HepG2 (cell line): ENCODE data around the gene SCYL1. TPM values are rescaled to one million over a fixed set of nuclear protein-coding genes. Genes with fewer than 3 reads are reported as not detected.

Experiments
- CENPT ChIP-seq: sonication (generic); formaldehyde crosslinking; IDR thresholded peaks from 2 replicates; pipeline ENCODE4 v1.8.0; 2022; ENCODE audit warnings: low read depth, mild to moderate bottlenecking, moderate library complexity, missing genetic modification reagents
- FIP1L1 ChIP-seq: fragments of 200-400 bp; formaldehyde crosslinking; IDR thresholded peaks from 2 replicates; pipeline ENCODE4 v1.6.1; 2018; ENCODE audit warnings: low read depth, mild to moderate bottlenecking, low read length, moderate library complexity, borderline replicate concordance; ENCODE audit not compliant: insufficient read depth
- FLYWCH1 ChIP-seq: sonication (generic); formaldehyde crosslinking; IDR thresholded peaks from 2 replicates; pipeline ENCODE4 v1.8.1; 2023; ENCODE audit warnings: mild to moderate bottlenecking, missing genetic modification reagents
- FOSL2 ChIP-seq: sonication (generic); formaldehyde crosslinking; IDR thresholded peaks from 2 replicates; pipeline ENCODE4 v1.4.0; 2020; ENCODE audit warnings: missing genetic modification reagents
- HDAC2 ChIP-seq: sonication (generic); formaldehyde crosslinking; IDR thresholded peaks from 2 replicates; pipeline ENCODE4 v1.4.0; 2020; ENCODE audit warnings: missing genetic modification reagents
- HMGXB3 ChIP-seq: sonication (generic); formaldehyde crosslinking; IDR thresholded peaks from 2 replicates; pipeline ENCODE4 v1.4.0; 2020; ENCODE audit warnings: missing genetic modification reagents, borderline replicate concordance
- HNF4G ChIP-seq, 2 experiments: sonication (generic) in 1 of 2; formaldehyde crosslinking in 1 of 2; IDR thresholded peaks; 2 replicates each; pipeline versions ENCODE4 v1.4.0 to v1.6.1; 2011 to 2020; ENCODE audit warnings: borderline replicate concordance in 2 of 2, low read depth in 2 of 2, mild to moderate bottlenecking in 2 of 2, low read length in 1 of 2, missing genetic modification reagents in 1 of 2, moderate library complexity in 1 of 2
- MED1 ChIP-seq: sonication (generic); formaldehyde crosslinking; IDR thresholded peaks from 2 replicates; pipeline ENCODE4 v1.4.0; 2020; ENCODE audit warnings: missing genetic modification reagents
- MXD3 ChIP-seq: IDR thresholded peaks from 2 replicates; pipeline ENCODE4 v1.6.1; 2016; ENCODE audit warnings: mild to moderate bottlenecking, missing biosample characterization, missing genetic modification reagents
- SIX1 ChIP-seq: sonication (generic); formaldehyde crosslinking; IDR thresholded peaks from 2 replicates; pipeline ENCODE4 v1.4.0; 2020; ENCODE audit warnings: missing genetic modification reagents, borderline replicate concordance
- SP1 ChIP-seq, 2 experiments: fragments of 450-650 bp in 1 of 2; sonication (generic) in 1 of 2; formaldehyde crosslinking in 1 of 2; IDR thresholded peaks; 2 replicates each; pipeline versions ENCODE4 v1.4.0 to v1.6.1; 2016 to 2020; ENCODE audit warnings: missing genetic modification reagents in 1 of 2
- ZGPAT ChIP-seq: IDR thresholded peaks from 2 replicates; pipeline ENCODE4 v1.6.1; 2016; ENCODE audit warnings: mild to moderate bottlenecking
- ZMAT3 ChIP-seq: sonication (generic); formaldehyde crosslinking; conservative IDR thresholded peaks from 2 replicates; pipeline ENCODE4 v1.7.0; 2021; ENCODE audit warnings: missing genetic modification reagents
- ZNF232 ChIP-seq: sonication (generic); formaldehyde crosslinking; IDR thresholded peaks from 2 replicates; pipeline ENCODE4 v1.4.0; 2020; ENCODE audit warnings: missing genetic modification reagents, borderline replicate concordance
- ZNF567 ChIP-seq: sonication (generic); formaldehyde crosslinking; IDR thresholded peaks from 2 replicates; pipeline ENCODE4 v1.8.1; 2023; ENCODE audit warnings: mild to moderate bottlenecking, missing genetic modification reagents, borderline replicate concordance
- ZNF766 ChIP-seq: sonication (generic); formaldehyde crosslinking; IDR thresholded peaks from 2 replicates; pipeline ENCODE4 v1.5.0; 2020; ENCODE audit warnings: missing genetic modification reagents, borderline replicate concordance
- ZSCAN31 ChIP-seq: sonication (generic); formaldehyde crosslinking; IDR thresholded peaks from 2 replicates; pipeline ENCODE4 v1.5.0; 2020; ENCODE audit warnings: low read depth, mild to moderate bottlenecking, missing genetic modification reagents
- polyA plus RNA-seq, 8 experiments: library from polyadenylated mRNA; depleted of rRNA in 3 of 8; stranded (reverse) in 7 of 8; unstranded in 1 of 8; fragments of >200 nt; fragmentation: Illumina TruSeq in 4 of 8; extraction: Trizol in 4 of 8; gene quantifications; 2 replicates each; pipeline versions ENCODE4 v1.2.1 to v1.2.3, GENCODE V29; 2011 to 2016; ENCODE audit warnings: low read depth in 4 of 8, missing spikeins in 1 of 8, mixed read lengths in 1 of 8; ENCODE audit not compliant: insufficient read depth in 1 of 8
- total RNA-seq, 5 experiments: library from RNA; depleted of rRNA; stranded (reverse); fragments of >200 nt; fragmentation: Illumina TruSeq; extraction: Trizol; gene quantifications; 2 replicates each; pipeline ENCODE4 v1.2.3, GENCODE V29; 2016; ENCODE audit warnings: low read depth in 1 of 5
- TF ChIP-seq, protein P1 (sequence below): sonication (generic); formaldehyde crosslinking; IDR thresholded peaks from 2 replicates; pipeline ENCODE4 v1.8.1; 2023; ENCODE audit warnings: mild to moderate bottlenecking, missing genetic modification reagents
- TF ChIP-seq, protein P2 (sequence below): sonication (generic); formaldehyde crosslinking; IDR thresholded peaks from 2 replicates; pipeline ENCODE4 v1.4.0; 2020; ENCODE audit warnings: missing genetic modification reagents, mild to moderate bottlenecking, borderline replicate concordance

Gene SCYL1
- total and polyA plus RNA-seq, 2 of the 13 experiments (the other 11 are each of a cell fraction or from before 2014, with no cell fraction given) = 65.9 to 103 TPM

DNA sequence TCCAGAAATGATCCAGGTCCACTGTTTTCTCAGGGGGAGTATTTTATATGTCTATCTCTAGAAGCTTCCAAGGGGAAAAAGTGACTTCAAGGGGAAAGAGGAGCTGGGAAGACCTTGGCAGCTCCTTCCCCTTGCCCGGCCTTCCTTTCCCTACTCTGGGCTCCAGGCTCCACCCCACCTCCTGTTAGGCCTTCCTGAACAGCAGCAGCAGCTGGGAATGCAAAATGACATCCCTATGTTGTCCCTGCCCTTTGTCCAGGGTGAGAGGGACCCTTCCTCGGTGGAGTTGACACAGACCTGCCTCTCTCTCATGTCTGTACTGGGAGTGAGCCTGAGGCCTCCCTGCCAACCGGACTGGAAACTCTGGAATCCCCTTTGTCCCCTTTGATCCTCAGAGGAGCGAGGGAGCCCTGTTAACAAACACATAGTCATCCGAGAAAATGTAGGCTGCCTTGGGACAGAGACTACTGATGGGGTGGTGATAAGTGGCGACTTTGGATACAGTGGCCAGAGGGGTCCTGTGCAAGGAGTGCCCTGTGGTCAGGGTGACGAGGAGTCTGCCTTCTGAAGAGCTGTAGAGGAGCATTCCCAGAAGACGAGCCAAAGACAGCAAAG lies 35.1 kb upstream of the SCYL1 start (continued):
- TF ChIP-seq HMGXB3 = no peak
- TF ChIP-seq ZSCAN31 (CRISPR knock-in tag) = 0 out of 2 replicates have a peak, but pooled peaks have one; percentile 20
- TF ChIP-seq FLYWCH1 = no peak
- no peak for TF ChIP-seq SP1 (IDR thresholded peaks at IDR 0.05)
- 0 out of 2 replicates have a peak, but pooled peaks have one; percentile 9 for TF ChIP-seq SP1 (CRISPR knock-in tag; IDR thresholded peaks at IDR 0.05)
- TF ChIP-seq, protein P1, sequence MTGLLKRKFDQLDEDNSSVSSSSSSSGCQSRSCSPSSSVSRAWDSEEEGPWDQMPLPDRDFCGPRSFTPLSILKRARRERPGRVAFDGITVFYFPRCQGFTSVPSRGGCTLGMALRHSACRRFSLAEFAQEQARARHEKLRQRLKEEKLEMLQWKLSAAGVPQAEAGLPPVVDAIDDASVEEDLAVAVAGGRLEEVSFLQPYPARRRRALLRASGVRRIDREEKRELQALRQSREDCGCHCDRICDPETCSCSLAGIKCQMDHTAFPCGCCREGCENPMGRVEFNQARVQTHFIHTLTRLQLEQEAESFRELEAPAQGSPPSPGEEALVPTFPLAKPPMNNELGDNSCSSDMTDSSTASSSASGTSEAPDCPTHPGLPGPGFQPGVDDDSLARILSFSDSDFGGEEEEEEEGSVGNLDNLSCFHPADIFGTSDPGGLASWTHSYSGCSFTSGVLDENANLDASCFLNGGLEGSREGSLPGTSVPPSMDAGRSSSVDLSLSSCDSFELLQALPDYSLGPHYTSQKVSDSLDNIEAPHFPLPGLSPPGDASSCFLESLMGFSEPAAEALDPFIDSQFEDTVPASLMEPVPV (CRISPR knock-in tag) = no peak
- TF ChIP-seq MXD3 (CRISPR knock-in tag) = no peak
- peak; percentile 57 for TF ChIP-seq FOSL2 (CRISPR knock-in tag)
- no peak for TF ChIP-seq CENPT (CRISPR knock-in tag)
- peak; percentile 49; the same call in 1 of the 2 replicates for TF ChIP-seq MED1
- TF ChIP-seq, protein P2, sequence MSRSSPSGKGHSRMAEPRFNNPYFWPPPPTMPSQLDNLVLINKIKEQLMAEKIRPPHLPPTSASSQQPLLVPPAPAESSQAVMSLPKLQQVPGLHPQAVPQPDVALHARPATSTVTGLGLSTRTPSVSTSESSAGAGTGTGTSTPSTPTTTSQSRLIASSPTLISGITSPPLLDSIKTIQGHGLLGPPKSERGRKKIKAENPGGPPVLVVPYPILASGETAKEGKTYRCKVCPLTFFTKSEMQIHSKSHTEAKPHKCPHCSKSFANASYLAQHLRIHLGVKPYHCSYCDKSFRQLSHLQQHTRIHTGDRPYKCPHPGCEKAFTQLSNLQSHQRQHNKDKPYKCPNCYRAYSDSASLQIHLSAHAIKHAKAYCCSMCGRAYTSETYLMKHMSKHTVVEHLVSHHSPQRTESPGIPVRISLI (CRISPR knock-in tag) = peak; percentile 25; the same call in 1 of the 2 replicates
- TF ChIP-seq SIX1 (CRISPR knock-in tag) = no peak
- no peak for TF ChIP-seq ZNF232 (CRISPR knock-in tag)
- TF ChIP-seq ZGPAT = no peak
- peak; percentile 31; the same call in 1 of the 2 replicates for TF ChIP-seq HDAC2 (CRISPR knock-in tag)
- TF ChIP-seq ZMAT3 (CRISPR knock-in tag) = peak; percentile 19; the same call in 1 of the 2 replicates
- TF ChIP-seq ZNF766 (CRISPR knock-in tag) = no peak
- peak; percentile 80 for TF ChIP-seq HNF4G (IDR thresholded peaks at IDR 0.05; ENCODE audit: borderline replicate concordance, low read depth, low read length)
- no peak; the same call in 1 of the 2 replicates for TF ChIP-seq HNF4G (CRISPR knock-in tag; IDR thresholded peaks at IDR 0.05; ENCODE audit: borderline replicate concordance, low read depth)
- no peak for TF ChIP-seq ZNF567 (CRISPR knock-in tag)
- TF ChIP-seq FIP1L1 = 0 out of 2 replicates have a peak, but pooled peaks have one; percentile 48
